Measurements from ENCODE around the gene PLD3.

- no peak for TF ChIP-seq POLR2AphosphoS5 (IDR thresholded peaks at IDR 0.05; ENCODE audit: low read depth, low read length)
- no peak for TF ChIP-seq TAF1 (IDR thresholded peaks at IDR 0.05; ENCODE audit: borderline replicate concordance, low read depth, low read length)
These were observed 30.0 kb downstream of the PLD3 start for GRCh38 chr19:40378509-40378908.
